Neural cell (in vitro differentiated cells): ENCODE data around the gene CSF1. TPM values are rescaled to one million over a fixed set of nuclear protein-coding genes. Genes with fewer than 3 reads are reported as not detected.

Experiments
- H2AFZ ChIP-seq: fragments of 200-600, 300-800 bp; sonication (generic), shearing (Covaris generic); 2 replicates; pipeline ENCODE4 v1.6.0; 2014; ENCODE audit warnings: low read depth, mild to moderate bottlenecking, antibody characterized with exemption, low read length, moderate library complexity
- H3F3A ChIP-seq: fragments of 200-600 bp; shearing (Covaris generic); 2 replicates; pipeline ENCODE4 v1.6.1; 2016; ENCODE audit warnings: mild to moderate bottlenecking, moderate library complexity, mixed read lengths, antibody characterized with exemption, low read length; ENCODE audit not compliant: insufficient read depth, poor library complexity, severe bottlenecking
- H3K27ac ChIP-seq: fragments of 200-600, 300-800 bp; sonication (generic), shearing (Covaris generic); 2 replicates; pipeline ENCODE4 v1.5.1; 2014; ENCODE audit warnings: mild to moderate bottlenecking, low read length, moderate library complexity
- H3K27me3 ChIP-seq: fragments of 300-800, 200-600 bp; sonication (generic), shearing (Covaris generic); 2 replicates; pipeline ENCODE4 v1.6.0; 2014; ENCODE audit warnings: mild to moderate bottlenecking, low read depth, low read length, moderate library complexity; ENCODE audit not compliant: insufficient read depth
- H3K36me3 ChIP-seq: fragments of 300-800, 200-600 bp; sonication (generic), shearing (Covaris generic); 2 replicates; pipeline ENCODE4 v1.5.1; 2014; ENCODE audit warnings: mild to moderate bottlenecking, antibody characterized with exemption, low read length, moderate library complexity; ENCODE audit not compliant: insufficient read depth
- H3K4me2 ChIP-seq: fragments of 300-800, 200-600 bp; sonication (generic), shearing (Covaris generic); 2 replicates; pipeline ENCODE4 v1.6.0; 2014; ENCODE audit warnings: mild to moderate bottlenecking, low read length
- H3K4me3 ChIP-seq: fragments of 300-800, 200-600 bp; sonication (generic), shearing (Covaris generic); 2 replicates; pipeline ENCODE4 v1.5.1; 2014; ENCODE audit warnings: mild to moderate bottlenecking, low read length, moderate library complexity
- H3K79me2 ChIP-seq: fragments of 200-600 bp; shearing (Covaris generic); replicated peaks from 2 replicates; pipeline ENCODE4 v1.6.0; 2014; ENCODE audit warnings: mild to moderate bottlenecking, low read length, moderate library complexity; ENCODE audit not compliant: insufficient read depth
- H3K9ac ChIP-seq: fragments of 300-800, 200-600 bp; sonication (generic), shearing (Covaris generic); 2 replicates; pipeline ENCODE4 v1.6.1; 2016; ENCODE audit warnings: mild to moderate bottlenecking, low read length, mixed read lengths
- H3K9me2 ChIP-seq: fragments of 200-600 bp; shearing (Covaris generic); 2 replicates; pipeline ENCODE4 v1.6.1; 2016; ENCODE audit warnings: mild to moderate bottlenecking, low read length, mixed read lengths; ENCODE audit not compliant: insufficient read depth
- H3K9me3 ChIP-seq: fragments of 200-600, 300-800 bp; sonication (generic), shearing (Covaris generic); 2 replicates; pipeline ENCODE4 v1.6.1; 2016; ENCODE audit warnings: mild to moderate bottlenecking, mixed run types, low read length, moderate library complexity, mixed read lengths
- H4K20me1 ChIP-seq: fragments of 200-600 bp; shearing (Covaris generic); 2 replicates; pipeline ENCODE4 v1.6.1; 2016; ENCODE audit warnings: mild to moderate bottlenecking, mixed run types; ENCODE audit not compliant: insufficient read depth
- CTCF ChIP-seq: fragments of 450-650 bp; IDR thresholded peaks from 2 replicates; pipeline ENCODE4 v1.5.1; 2014; ENCODE audit warnings: antibody characterized with exemption, mild to moderate bottlenecking, moderate library complexity; ENCODE audit not compliant: poor library complexity, severe bottlenecking
- EP300 ChIP-seq: fragments of 450-650 bp; conservative IDR thresholded peaks from 2 replicates; pipeline ENCODE4 v1.6.1; 2014; ENCODE audit warnings: antibody characterized with exemption, mild to moderate bottlenecking, moderate library complexity; ENCODE audit not compliant: poor library complexity, severe bottlenecking
- EZH2 ChIP-seq: fragments of 200-600, 300-800 bp; shearing (Covaris generic), sonication (generic); IDR thresholded peaks from 2 replicates; pipeline ENCODE4 v1.6.1; 2014; ENCODE audit warnings: antibody characterized with exemption, low read length, borderline replicate concordance, mild to moderate bottlenecking; ENCODE audit not compliant: insufficient read depth, poor library complexity, severe bottlenecking
- MXI1 ChIP-seq: fragments of 450-650 bp; conservative IDR thresholded peaks from 2 replicates; pipeline ENCODE4 v1.6.1; 2014; ENCODE audit warnings: antibody characterized with exemption, mild to moderate bottlenecking; ENCODE audit not compliant: poor library complexity, severe bottlenecking
- POLR2AphosphoS5 ChIP-seq: IDR thresholded peaks from 2 replicates; pipeline ENCODE4 v1.6.1; 2012
- RAD21 ChIP-seq: fragments of 450-650 bp; conservative IDR thresholded peaks from 2 replicates; pipeline ENCODE4 v1.6.1; 2014; ENCODE audit warnings: antibody characterized with exemption, mild to moderate bottlenecking, moderate library complexity
- REST ChIP-seq: IDR thresholded peaks from 2 replicates; pipeline ENCODE4 v1.6.1; 2012; ENCODE audit warnings: borderline replicate concordance
- SMC3 ChIP-seq: fragments of 450-650 bp; conservative IDR thresholded peaks from 2 replicates; pipeline ENCODE4 v1.6.1; 2014; ENCODE audit warnings: antibody characterized with exemption, mild to moderate bottlenecking, moderate library complexity; ENCODE audit not compliant: poor library complexity
- TAF1 ChIP-seq: IDR thresholded peaks from 2 replicates; pipeline ENCODE4 v1.6.1; 2012; ENCODE audit warnings: low read depth
- polyA plus RNA-seq: library from polyadenylated mRNA; depleted of rRNA; stranded (reverse); fragments of >200 nt; gene quantifications from 2 replicates; pipeline ENCODE4 v1.2.3, GENCODE V29; 2014

Gene CSF1
- polyA plus RNA-seq, 1 donor from 2014 or later: 0.30 TPM

- H3K4me3 ChIP-seq: no peak overlapping the region
Observed at GRCh38 chr1:109889094-109889493, 21.6 kb upstream of the CSF1 start.

More at GRCh38 chr1:109889094-109889493, 21.6 kb upstream of the CSF1 start:
- Histone ChIP-seq H3K27ac (no peak overlapping the region), H3K79me2 (no peaks in the 10 kb centered on the region), H3K9me3 (no peaks in the 10 kb centered on the region), H3K4me2 (no peak overlapping the region), H3K27me3 (no peaks in the 10 kb centered on the region), H3K9me2 (no peaks in the 10 kb centered on the region), H4K20me1 (no peaks in the 10 kb centered on the region), H2AFZ (no peak overlapping the region), H3K9ac (no peak overlapping the region), H3F3A (no peaks in the 10 kb centered on the region), H3K36me3 (no peaks in the 10 kb centered on the region)
- no peak for TF ChIP-seq EZH2
- no peak for TF ChIP-seq EP300
- no peak for TF ChIP-seq TAF1
- no peak for TF ChIP-seq MXI1
- TF ChIP-seq CTCF: no peak
- no peak for TF ChIP-seq REST
- no peak for TF ChIP-seq SMC3
- TF ChIP-seq RAD21: no peak
- TF ChIP-seq POLR2AphosphoS5: no peak
